ENCODE measurements around the gene TUT1.

DNA sequence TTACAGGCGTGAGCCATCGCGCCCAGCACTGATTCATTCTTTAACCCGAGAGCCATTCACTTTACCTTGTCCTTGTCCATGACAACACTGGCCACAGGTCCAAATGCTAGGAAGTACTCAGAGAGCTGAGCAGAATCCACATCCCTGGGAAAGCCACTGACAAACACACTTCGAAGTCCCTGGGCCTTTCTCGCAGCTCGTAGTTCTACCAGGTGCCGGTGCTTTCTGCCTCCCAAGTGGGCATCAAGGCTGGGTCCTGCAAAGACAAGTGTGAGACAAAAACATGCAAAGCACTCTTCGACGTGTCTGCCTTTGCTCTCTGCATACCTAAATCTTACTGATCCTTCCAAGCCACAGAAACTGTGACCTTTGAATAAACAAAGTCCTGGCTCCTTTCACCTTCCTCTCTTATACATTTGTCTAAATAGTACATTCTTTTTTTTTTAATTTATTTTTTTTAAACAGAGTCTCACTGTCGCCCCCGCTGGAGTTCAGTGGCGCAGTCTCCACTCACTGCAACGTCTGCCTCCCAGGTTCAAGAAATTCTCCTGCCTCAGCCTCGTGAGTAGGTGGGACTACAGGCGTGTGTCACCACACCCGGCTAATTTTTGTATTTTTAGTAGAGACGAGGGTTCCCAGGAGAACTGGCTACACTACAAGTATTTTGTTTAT lies 2.2 kb downstream of the TUT1 start:
- no peak for TF ChIP-seq POLR2A (IDR thresholded peaks at IDR 0.05)
- TF ChIP-seq, protein P1, sequence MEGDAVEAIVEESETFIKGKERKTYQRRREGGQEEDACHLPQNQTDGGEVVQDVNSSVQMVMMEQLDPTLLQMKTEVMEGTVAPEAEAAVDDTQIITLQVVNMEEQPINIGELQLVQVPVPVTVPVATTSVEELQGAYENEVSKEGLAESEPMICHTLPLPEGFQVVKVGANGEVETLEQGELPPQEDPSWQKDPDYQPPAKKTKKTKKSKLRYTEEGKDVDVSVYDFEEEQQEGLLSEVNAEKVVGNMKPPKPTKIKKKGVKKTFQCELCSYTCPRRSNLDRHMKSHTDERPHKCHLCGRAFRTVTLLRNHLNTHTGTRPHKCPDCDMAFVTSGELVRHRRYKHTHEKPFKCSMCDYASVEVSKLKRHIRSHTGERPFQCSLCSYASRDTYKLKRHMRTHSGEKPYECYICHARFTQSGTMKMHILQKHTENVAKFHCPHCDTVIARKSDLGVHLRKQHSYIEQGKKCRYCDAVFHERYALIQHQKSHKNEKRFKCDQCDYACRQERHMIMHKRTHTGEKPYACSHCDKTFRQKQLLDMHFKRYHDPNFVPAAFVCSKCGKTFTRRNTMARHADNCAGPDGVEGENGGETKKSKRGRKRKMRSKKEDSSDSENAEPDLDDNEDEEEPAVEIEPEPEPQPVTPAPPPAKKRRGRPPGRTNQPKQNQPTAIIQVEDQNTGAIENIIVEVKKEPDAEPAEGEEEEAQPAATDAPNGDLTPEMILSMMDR (IDR thresholded peaks at IDR 0.05 in 4 of 5, conservative IDR thresholded peaks at IDR 0.05 in 1 of 5) = no peak

Data from gastrocnemius medialis (tissue), 4 donors.